Astrocyte (in vitro differentiated cells and primary cell): Measurements from ENCODE around the gene CAPRIN2. TPM values are rescaled to one million over a fixed set of nuclear protein-coding genes. Genes with fewer than 3 reads are reported as not detected.

Source experiments
- DNase-seq: peaks from one replicate; pipeline ENCODE4 v3.0.0-alpha.2; 2010; ENCODE audit warnings: low read depth
- FAIRE-seq: peaks from 2 replicates; lab custom pipeline; 2011; peaks lifted over from hg19 to GRCh38; lab: Jason Lieb, UNC
- H2AFZ ChIP-seq: 2 replicates; pipeline ENCODE4 v1.6.0; 2012; ENCODE audit warnings: low read depth, low read length, inconsistent platforms
- H3K27ac ChIP-seq: 2 replicates; pipeline ENCODE4 v1.5.1; 2011; ENCODE audit warnings: low read depth, low read length, inconsistent platforms
- H3K27me3 ChIP-seq: 2 replicates; pipeline ENCODE4 v1.6.0; 2011; ENCODE audit warnings: low read length, inconsistent platforms; ENCODE audit not compliant: insufficient read depth
- H3K36me3 ChIP-seq: 2 replicates; pipeline ENCODE4 v1.5.1; 2011; ENCODE audit warnings: low read length, inconsistent platforms; ENCODE audit not compliant: insufficient read depth
- H3K4me1 ChIP-seq: 2 replicates; pipeline ENCODE4 v1.5.1; 2011; ENCODE audit warnings: low read length, inconsistent platforms; ENCODE audit not compliant: insufficient read depth
- H3K4me2 ChIP-seq: 2 replicates; pipeline ENCODE4 v1.6.0; 2012; ENCODE audit warnings: low read length, inconsistent platforms
- H3K4me3 ChIP-seq: 2 replicates; pipeline ENCODE4 v1.5.1; 2011; ENCODE audit warnings: low read depth, mild to moderate bottlenecking, low read length, inconsistent platforms; ENCODE audit not compliant: insufficient read depth
- H3K79me2 ChIP-seq: 2 replicates; pipeline ENCODE4 v1.6.0; 2012; ENCODE audit warnings: mild to moderate bottlenecking, low read length, inconsistent platforms; ENCODE audit not compliant: insufficient read depth
- H3K9ac ChIP-seq: 2 replicates; pipeline ENCODE4 v1.6.0; 2012; ENCODE audit warnings: mild to moderate bottlenecking, low read length, inconsistent platforms
- H3K9me3 ChIP-seq: 2 replicates; pipeline ENCODE4 v1.5.1; 2012; ENCODE audit warnings: low read depth, mild to moderate bottlenecking, low read length, inconsistent platforms; ENCODE audit not compliant: insufficient read depth
- H4K20me1 ChIP-seq: 2 replicates; pipeline ENCODE4 v1.6.0; 2012; ENCODE audit warnings: low read length, inconsistent platforms; ENCODE audit not compliant: insufficient read depth
- H3K27ac Mint-ChIP-seq: one replicate; pipeline ENCODE4 v1.8.0; 2021; ENCODE audit warnings: mild to moderate bottlenecking, mixed read lengths; ENCODE audit not compliant: unreplicated experiment
- H3K27me3 Mint-ChIP-seq: one replicate; pipeline ENCODE4 v1.8.0; 2021; ENCODE audit warnings: low read depth, mixed read lengths; ENCODE audit not compliant: unreplicated experiment
- H3K36me3 Mint-ChIP-seq: one replicate; pipeline ENCODE4 v1.8.0; 2021; ENCODE audit warnings: low read depth, mixed read lengths; ENCODE audit not compliant: unreplicated experiment
- H3K4me1 Mint-ChIP-seq: one replicate; pipeline ENCODE4 v1.8.0; 2021; ENCODE audit warnings: low read depth, mixed read lengths; ENCODE audit not compliant: unreplicated experiment
- H3K4me3 Mint-ChIP-seq: one replicate; pipeline ENCODE4 v1.8.0; 2021; ENCODE audit warnings: mild to moderate bottlenecking, moderate library complexity, mixed read lengths; ENCODE audit not compliant: unreplicated experiment
- H3K9me3 Mint-ChIP-seq: one replicate; pipeline ENCODE4 v1.8.0; 2021; ENCODE audit warnings: mild to moderate bottlenecking, mixed read lengths; ENCODE audit not compliant: unreplicated experiment
- CTCF ChIP-seq: IDR thresholded peaks from 2 replicates; pipeline ENCODE4 v1.5.1; 2011; ENCODE audit warnings: low read depth, mild to moderate bottlenecking, inconsistent platforms, low read length, moderate library complexity; ENCODE audit not compliant: insufficient read depth
- EZH2 ChIP-seq: IDR thresholded peaks from 2 replicates; pipeline ENCODE4 v1.6.1; 2012; ENCODE audit warnings: mild to moderate bottlenecking, low read length, inconsistent platforms; ENCODE audit not compliant: insufficient read depth
- total RNA-seq: library from RNA; stranded (reverse); gene quantifications from 2 replicates; pipeline ENCODE4 v1.2.1, GENCODE V29; 2021

Gene CAPRIN2
- total RNA-seq, 1 donor from 2014 or later: 23.1 TPM

- no peak for DNase-seq
- no peak overlapping the region for H3K4me2 ChIP-seq
- TF ChIP-seq EZH2 (no peak), CTCF (no peak)
- H3K36me3 Mint-ChIP-seq: no peaks in the 10 kb centered on the region
- no peaks in the 10 kb centered on the region for H3K27me3 ChIP-seq
- H3K4me3 Mint-ChIP-seq: no peak overlapping the region
- H3K4me1 Mint-ChIP-seq: no peaks in the 10 kb centered on the region
- FAIRE-seq: no peak
- no peaks in the 10 kb centered on the region for H3K79me2 ChIP-seq
- no peaks in the 10 kb centered on the region for H4K20me1 ChIP-seq
- no peaks in the 10 kb centered on the region for H3K9me3 ChIP-seq
- H3K9ac ChIP-seq: no peak overlapping the region
- H3K9me3 Mint-ChIP-seq: peaks cover 3% of the 10 kb centered on the region
- no peaks in the 10 kb centered on the region for H3K27me3 Mint-ChIP-seq
- no peak overlapping the region for H2AFZ ChIP-seq
- H3K36me3 ChIP-seq: no peaks in the 10 kb centered on the region
- H3K4me3 ChIP-seq: no peak overlapping the region
- no peak overlapping the region for H3K27ac Mint-ChIP-seq
- H3K27ac ChIP-seq: no peak overlapping the region
- H3K4me1 ChIP-seq: no peaks in the 10 kb centered on the region
Observed at GRCh38 chr12:30783946-30784345, 29.2 kb upstream of the CAPRIN2 start.

GRCh38 chr12:30782316-30783173, 27.8 kb upstream of the CAPRIN2 start:
- Histone ChIP-seq H3K79me2 (no peaks in the 10 kb centered on the region), H3K36me3 (no peaks in the 10 kb centered on the region), H3K4me2 (no peak overlapping the region), H3K27me3 (no peaks in the 10 kb centered on the region), H2AFZ (no peak overlapping the region), H4K20me1 (no peaks in the 10 kb centered on the region), H3K9me3 (no peaks in the 10 kb centered on the region), H3K4me1 (no peaks in the 10 kb centered on the region), H3K9ac (no peak overlapping the region), H3K4me3 (no peak overlapping the region), H3K27ac (no peak overlapping the region)
- no peaks in the 10 kb centered on the region for H3K36me3 Mint-ChIP-seq
- peaks cover 9% of the 10 kb centered on the region for H3K9me3 Mint-ChIP-seq
- H3K4me3 Mint-ChIP-seq: no peak overlapping the region
- no peaks in the 10 kb centered on the region for H3K4me1 Mint-ChIP-seq
- FAIRE-seq: no peak
- TF ChIP-seq CTCF: no peak
- TF ChIP-seq EZH2: no peak
- DNase-seq: no peak
- no peak overlapping the region for H3K27ac Mint-ChIP-seq
- H3K27me3 Mint-ChIP-seq: no peaks in the 10 kb centered on the region

GRCh38 chr12:30779578-30779977, 24.8 kb upstream of the CAPRIN2 start:
- no peak overlapping the region for H3K27ac Mint-ChIP-seq
- no peak for TF ChIP-seq CTCF
- no peak for TF ChIP-seq EZH2
- no peaks in the 10 kb centered on the region for H3K27me3 ChIP-seq
- DNase-seq (no peak), FAIRE-seq (no peak)
- no peak overlapping the region for H3K4me3 ChIP-seq
- no peaks in the 10 kb centered on the region for H3K4me1 Mint-ChIP-seq
- no peaks in the 10 kb centered on the region for H3K36me3 Mint-ChIP-seq
- no peaks in the 10 kb centered on the region for H3K36me3 ChIP-seq
- no peak overlapping the region for H2AFZ ChIP-seq
- no peak overlapping the region for H3K9ac ChIP-seq
- H3K79me2 ChIP-seq: no peaks in the 10 kb centered on the region
- H4K20me1 ChIP-seq: no peaks in the 10 kb centered on the region
- no peak overlapping the region for H3K4me3 Mint-ChIP-seq
- H3K4me2 ChIP-seq: no peak overlapping the region
- no peaks in the 10 kb centered on the region for H3K27me3 Mint-ChIP-seq
- no peak overlapping the region for H3K27ac ChIP-seq
- peaks cover 9% of the 10 kb centered on the region for H3K9me3 Mint-ChIP-seq
- no peaks in the 10 kb centered on the region for H3K9me3 ChIP-seq
- H3K4me1 ChIP-seq: no peaks in the 10 kb centered on the region
